A673 (cell line): Measurements from ENCODE around the gene CRHR1.

Source experiments
- CTCF ChIP-seq: fragments of 300-800, 200-600 bp; sonication (generic); conservative IDR thresholded peaks from 2 replicates; pipeline ENCODE4 v1.5.1; 2017; ENCODE audit warnings: low read depth, mild to moderate bottlenecking, antibody characterized with exemption, low read length, moderate library complexity, mixed read lengths
- EZH2 ChIP-seq: fragments of 200-600 bp; sonication (generic); IDR thresholded peaks from 2 replicates; pipeline ENCODE4 v1.6.1; 2017; ENCODE audit warnings: borderline replicate concordance, low read depth, mild to moderate bottlenecking, mixed read lengths, antibody characterized with exemption, low read length; ENCODE audit not compliant: poor library complexity, severe bottlenecking

GRCh38 chr17:45821147-45821546 lies 37.0 kb downstream of the CRHR1 start:
- no peak for TF ChIP-seq EZH2
- no peak for TF ChIP-seq CTCF
